ELF-1 (cell line): Measurements from ENCODE around the gene EEF1AKMT3.
"Not testable (repeated sequence)": the region's sequence is repeated elsewhere in the genome, so short reads cannot be mapped to it uniquely, and the experiment has no call there.

ENCODE experiments used
- DNase-seq: peaks from one replicate; pipeline ENCODE4 v3.0.0-alpha.2; 2016; ENCODE audit warnings: low read depth, low spot score

EEF1AKMT3 gene

GRCh38 chr12:57765003-57765697 lies 7.3 kb upstream of the EEF1AKMT3 start:
- DNase-seq: peak; percentile 75

- DNase-seq: peak; percentile 21
Observed at GRCh38 chr12:57765698-57766463, 6.5 kb upstream of the EEF1AKMT3 start.

GRCh38 chr12:57766464-57767304 lies 5.7 kb upstream of the EEF1AKMT3 start, which contains the start of gene CYP27B1:
Gene CYP27B1 (minus strand): TSS chr12:57767078. CDS start chr12:57767041, 37 bp downstream.
- peak; percentile 41 for DNase-seq

- no peak for DNase-seq
Observed at GRCh38 chr12:57767305-57767698, 5.1 kb upstream of the EEF1AKMT3 start.

- DNase-seq: no peak
Observed at GRCh38 chr12:57767876-57768275, 4.5 kb upstream of the EEF1AKMT3 start.

- DNase-seq: no peak
Observed at GRCh38 chr12:57769594-57769993, 2.8 kb upstream of the EEF1AKMT3 start.

- DNase-seq: no peak
Observed at GRCh38 chr12:57770734-57771133, 1.7 kb upstream of the EEF1AKMT3 start.

- DNase-seq: no peak
Observed at GRCh38 chr12:57771236-57771872, 1.1 kb upstream of the EEF1AKMT3 start.

GRCh38 chr12:57771873-57772428 lies 463 bp upstream of the EEF1AKMT3 start, which contains the start of gene METTL1:
Gene METTL1 (minus strand): TSS chr12:57772105. CDS start chr12:57772083, 22 bp downstream.
- peak; percentile 99 for DNase-seq

- not testable (repeated sequence) for DNase-seq
Observed at GRCh38 chr12:57774634-57775033, 2.2 kb downstream of the EEF1AKMT3 start.

- no peak for DNase-seq
Observed at GRCh38 chr12:57775044-57775443, 2.6 kb downstream of the EEF1AKMT3 start.

GRCh38 chr12:57775563-57776246 lies 3.3 kb downstream of the EEF1AKMT3 start:
- no peak for DNase-seq

- no peak for DNase-seq
Observed at GRCh38 chr12:57776247-57776587, 3.8 kb downstream of the EEF1AKMT3 start.

- DNase-seq: no peak
Observed at GRCh38 chr12:57777367-57777766, 5.0 kb downstream of the EEF1AKMT3 start.

GRCh38 chr12:57777911-57778310 lies 5.5 kb downstream of the EEF1AKMT3 start:
- no peak for DNase-seq

GRCh38 chr12:57779736-57780135 lies 7.3 kb downstream of the EEF1AKMT3 start:
- DNase-seq: no peak

GRCh38 chr12:57780284-57780897 lies 8.0 kb downstream of the EEF1AKMT3 start:
- no peak for DNase-seq

GRCh38 chr12:57781244-57781643 lies 8.8 kb downstream of the EEF1AKMT3 start:
- DNase-seq: no peak

- no peak for DNase-seq
Observed at GRCh38 chr12:57781801-57782200, 9.4 kb downstream of the EEF1AKMT3 start.

GRCh38 chr12:57782243-57782607 lies 9.8 kb downstream of the EEF1AKMT3 start:
- no peak for DNase-seq
